OCI-LY7 (cell line): ENCODE results near the gene ST6GALNAC2. TPM values are rescaled to one million over a fixed set of nuclear protein-coding genes. Genes with fewer than 3 reads are reported as not detected.

ENCODE experiments used
- BruUV-seq: library from RNA; stranded (reverse); fragments of 400-500 nt; replicated peaks from 2 replicates; lab custom pipeline; 2021; lab: Mats Ljungman, UMichigan
- CTCF ChIA-PET: fragments of 300-600 bp; sonication (Branson Sonifier 250); formaldehyde crosslinking; loops from one replicate; lab custom pipeline; 2022; ENCODE audit warnings: antibody characterized with exemption; ENCODE audit not compliant: unreplicated experiment; lab: Charles Lee
- POLR2A ChIA-PET: fragments of 300-600 bp; sonication (Branson Sonifier 250); formaldehyde crosslinking; loops from one replicate; lab custom pipeline; 2022; ENCODE audit warnings: antibody characterized with exemption; lab: Charles Lee
- DNase-seq: peaks from one replicate; pipeline ENCODE4 v3.0.0-alpha.2; 2015; ENCODE audit warnings: low spot score
- H2AFZ ChIP-seq: fragments of 200-600 bp; sonication (generic), shearing (Covaris generic); 2 replicates; pipeline ENCODE4 v1.6.1; 2014; ENCODE audit warnings: mild to moderate bottlenecking, antibody characterized with exemption, low read length, moderate library complexity
- H3K27ac ChIP-seq: fragments of 200-600 bp; sonication (generic); 2 replicates; pipeline ENCODE4 v1.5.1; 2014; ENCODE audit warnings: mixed run types, low read depth, mild to moderate bottlenecking, moderate library complexity, low read length, inconsistent platforms; ENCODE audit not compliant: poor library complexity, severe bottlenecking
- H3K36me3 ChIP-seq: fragments of 200-600 bp; sonication (generic); 2 replicates; pipeline ENCODE4 v1.6.1; 2014; ENCODE audit warnings: mild to moderate bottlenecking, antibody characterized with exemption, low read length, moderate library complexity, mixed read lengths; ENCODE audit not compliant: insufficient read depth
- H3K4me1 ChIP-seq: fragments of 200-600 bp; sonication (generic); 2 replicates; pipeline ENCODE4 v1.5.1; 2014; ENCODE audit warnings: mild to moderate bottlenecking, low read length; ENCODE audit not compliant: insufficient read depth, poor library complexity, severe bottlenecking
- H3K4me2 ChIP-seq: fragments of 200-600 bp; sonication (generic); 2 replicates; pipeline ENCODE4 v1.6.1; 2014; ENCODE audit warnings: mild to moderate bottlenecking, low read length
- H3K4me3 ChIP-seq: fragments of 200-600 bp; sonication (generic); 2 replicates; pipeline ENCODE4 v1.5.1; 2014; ENCODE audit warnings: mild to moderate bottlenecking, low read depth, low read length; ENCODE audit not compliant: poor library complexity, severe bottlenecking
- H3K79me2 ChIP-seq: fragments of 200-600 bp; sonication (generic); 2 replicates; pipeline ENCODE4 v1.6.1; 2016; ENCODE audit warnings: low read depth, mild to moderate bottlenecking, low read length, moderate library complexity, mixed read lengths; ENCODE audit not compliant: insufficient read depth
- H3K9me2 ChIP-seq: fragments of 200-600 bp; sonication (generic); 2 replicates; pipeline ENCODE4 v1.6.1; 2016; ENCODE audit warnings: mild to moderate bottlenecking, low read length, mixed read lengths; ENCODE audit not compliant: insufficient read depth
- H3K9me3 ChIP-seq: fragments of 200-600 bp; sonication (generic); 2 replicates; pipeline ENCODE4 v1.6.1; 2014; ENCODE audit warnings: mild to moderate bottlenecking, mixed run types, low read length, mixed read lengths
- H4K20me1 ChIP-seq: fragments of 200-600 bp; sonication (generic); 2 replicates; pipeline ENCODE4 v1.6.1; 2014; ENCODE audit warnings: mild to moderate bottlenecking, antibody characterized with exemption, low read length, moderate library complexity, mixed read lengths; ENCODE audit not compliant: insufficient read depth
- EZH2phosphoT487 ChIP-seq: fragments of 200-600 bp; sonication (generic); IDR thresholded peaks from 2 replicates; pipeline ENCODE4 v1.6.1; 2018; ENCODE audit warnings: low read depth, borderline replicate concordance, mild to moderate bottlenecking, mixed run types, antibody characterized with exemption, low read length, moderate library complexity, mixed read lengths
- intact Hi-C: fragments of 100-400 bp; cut with micrococcal nuclease; formaldehyde crosslinking; loops from one replicate; pipeline ENCODE4 v1.10.0; 2022; ENCODE audit not compliant: unreplicated experiment
- total RNA-seq, 2 experiments: library from RNA; depleted of rRNA in 1 of 2; stranded (reverse); fragments of >200 nt in 1 of 2; shearing (Covaris generic) in 1 of 2; gene quantifications; 2 replicates each; pipeline ENCODE4 v1.2.3, GENCODE V29; 2014 to 2022
- TF ChIP-seq, protein P1 (sequence below): fragments of 200-600 bp; sonication (generic); conservative IDR thresholded peaks from 2 replicates; pipeline ENCODE4 v1.5.1; 2014; ENCODE audit warnings: mild to moderate bottlenecking, antibody characterized with exemption, low read length, moderate library complexity, mixed read lengths

Gene ST6GALNAC2
- total RNA-seq, 2 experiments from 2014 or later: not detected

DNA sequence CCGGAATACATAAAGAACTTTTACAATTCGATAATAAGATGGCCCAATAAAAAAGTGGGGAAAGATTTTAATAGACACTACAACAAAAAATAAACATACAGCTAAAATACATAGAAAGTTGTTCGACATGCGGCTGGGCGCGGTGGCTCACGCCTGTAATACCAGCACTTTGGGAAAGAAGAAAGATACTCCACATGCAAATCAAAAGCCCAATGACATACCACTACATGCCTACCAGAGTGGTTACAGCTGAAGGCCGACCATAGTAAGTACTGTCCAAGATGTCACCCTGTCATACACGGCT is 36.5 kb downstream of the ST6GALNAC2 start:
- H4K20me1 ChIP-seq: no peaks in the 10 kb centered on the region
- no peaks in the 10 kb centered on the region for H3K9me3 ChIP-seq
- no peak overlapping the region for H3K4me2 ChIP-seq
- H3K27ac ChIP-seq: no peak overlapping the region
- H3K4me3 ChIP-seq: no peak overlapping the region
- intact Hi-C loops: loop anchor here (5.0 kb wide), 2 partner anchors 42 to 142 kb away; no protein-coding TSS in a partner anchor
- no peaks in the 10 kb centered on the region for H3K9me2 ChIP-seq
- no peaks in the 10 kb centered on the region for H3K79me2 ChIP-seq
- no peak for TF ChIP-seq EZH2phosphoT487
- TF ChIP-seq, protein P1, sequence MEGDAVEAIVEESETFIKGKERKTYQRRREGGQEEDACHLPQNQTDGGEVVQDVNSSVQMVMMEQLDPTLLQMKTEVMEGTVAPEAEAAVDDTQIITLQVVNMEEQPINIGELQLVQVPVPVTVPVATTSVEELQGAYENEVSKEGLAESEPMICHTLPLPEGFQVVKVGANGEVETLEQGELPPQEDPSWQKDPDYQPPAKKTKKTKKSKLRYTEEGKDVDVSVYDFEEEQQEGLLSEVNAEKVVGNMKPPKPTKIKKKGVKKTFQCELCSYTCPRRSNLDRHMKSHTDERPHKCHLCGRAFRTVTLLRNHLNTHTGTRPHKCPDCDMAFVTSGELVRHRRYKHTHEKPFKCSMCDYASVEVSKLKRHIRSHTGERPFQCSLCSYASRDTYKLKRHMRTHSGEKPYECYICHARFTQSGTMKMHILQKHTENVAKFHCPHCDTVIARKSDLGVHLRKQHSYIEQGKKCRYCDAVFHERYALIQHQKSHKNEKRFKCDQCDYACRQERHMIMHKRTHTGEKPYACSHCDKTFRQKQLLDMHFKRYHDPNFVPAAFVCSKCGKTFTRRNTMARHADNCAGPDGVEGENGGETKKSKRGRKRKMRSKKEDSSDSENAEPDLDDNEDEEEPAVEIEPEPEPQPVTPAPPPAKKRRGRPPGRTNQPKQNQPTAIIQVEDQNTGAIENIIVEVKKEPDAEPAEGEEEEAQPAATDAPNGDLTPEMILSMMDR: no peak
- peaks cover 30% of the 10 kb centered on the region for H3K4me1 ChIP-seq
- DNase-seq: no peak
- no peak overlapping the region for H2AFZ ChIP-seq
- POLR2A ChIA-PET: interaction anchor here (0.5 to 1.1 kb wide), 2 partner anchors 20 to 163 kb away, joined by 4 to 6 read pairs; no protein-coding TSS in a partner anchor
- BruUV-seq: no TSS peak
- no peaks in the 10 kb centered on the region for H3K36me3 ChIP-seq
- CTCF ChIA-PET: no interaction called here

DNA sequence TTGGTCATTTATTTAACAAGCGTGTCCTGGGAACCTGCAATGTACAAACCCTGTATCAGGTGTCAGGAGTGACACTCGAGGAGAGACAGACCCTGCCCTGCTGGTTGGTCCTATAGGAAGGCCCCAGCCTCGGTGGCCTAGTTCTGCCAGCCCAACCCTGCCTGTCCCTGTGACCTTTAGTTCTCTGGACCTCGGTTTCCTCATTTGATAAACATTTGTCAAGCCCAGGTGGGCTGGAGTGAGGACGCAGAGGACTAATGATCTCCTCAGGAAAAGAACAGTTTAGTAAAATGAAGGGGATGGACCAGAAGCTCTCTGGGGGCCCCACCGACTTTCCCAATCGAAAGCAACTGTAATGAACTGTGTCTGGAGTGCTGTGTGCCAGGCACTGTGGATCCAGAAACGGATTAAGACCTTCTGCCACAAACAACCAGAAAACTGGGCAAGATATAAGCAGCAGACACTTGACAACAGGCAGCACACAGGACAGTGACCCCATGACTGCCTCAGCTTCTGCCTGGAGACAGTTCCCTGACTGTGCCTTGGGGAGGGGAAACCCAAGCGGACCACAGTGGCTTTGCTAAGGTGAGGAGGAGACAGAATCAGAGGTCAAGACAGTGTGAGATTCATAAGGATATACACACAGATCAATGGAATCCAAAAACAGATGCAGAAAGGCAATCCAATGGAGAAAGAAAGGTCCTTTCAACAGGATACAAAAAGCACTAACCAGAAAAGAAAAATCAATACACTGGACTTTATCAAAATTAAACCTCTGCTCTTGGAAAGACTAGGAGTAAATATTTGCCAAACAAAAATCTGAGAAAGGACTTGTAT is 37.1 kb downstream of the ST6GALNAC2 start:
- ChIA-PET POLR2A (interaction anchor here (1.1 kb wide), 1 partner anchor 20 kb away, joined by 4 read pairs; no protein-coding TSS in a partner anchor), CTCF (no interaction called here)
- Histone ChIP-seq H3K4me3 (no peak overlapping the region), H3K36me3 (no peaks in the 10 kb centered on the region), H3K9me2 (no peaks in the 10 kb centered on the region), H3K9me3 (no peaks in the 10 kb centered on the region), H3K27ac (no peak overlapping the region), H3K4me1 (peaks cover 24% of the 10 kb centered on the region), H2AFZ (no peak overlapping the region), H4K20me1 (no peaks in the 10 kb centered on the region), H3K79me2 (no peaks in the 10 kb centered on the region), H3K4me2 (no peak overlapping the region)
- TF ChIP-seq, protein P1: no peak
- TF ChIP-seq EZH2phosphoT487: no peak
- no peak for DNase-seq
- no TSS peak for BruUV-seq
- intact Hi-C loops: loop anchor here (5.0 kb wide), 2 partner anchors 41 to 141 kb away; no protein-coding TSS in a partner anchor
